Loucy (cell line): ENCODE results near the gene ADRA2A.

Source experiments
- H2AFZ ChIP-seq: fragments of 200-600 bp; sonication (generic); 2 replicates; pipeline ENCODE4 v1.6.0; 2016; ENCODE audit warnings: antibody characterized with exemption, mild to moderate bottlenecking, low read length, moderate library complexity
- H3F3A ChIP-seq: fragments of 200-600 bp; 2 replicates; pipeline ENCODE4 v1.6.0; 2016; ENCODE audit warnings: antibody characterized with exemption, low read depth, mild to moderate bottlenecking
- H3K27me3 ChIP-seq: fragments of 200-600 bp; sonication (generic); 2 replicates; pipeline ENCODE4 v1.6.1; 2014; ENCODE audit warnings: low read length, mild to moderate bottlenecking; ENCODE audit not compliant: insufficient read depth, poor library complexity, severe bottlenecking
- H3K36me3 ChIP-seq: fragments of 200-600 bp; sonication (generic); 2 replicates; pipeline ENCODE4 v1.6.1; 2016; ENCODE audit warnings: low read length; ENCODE audit not compliant: insufficient read depth
- H3K4me1 ChIP-seq: fragments of 200-600 bp; sonication (generic); 2 replicates; pipeline ENCODE4 v1.5.1; 2014; ENCODE audit warnings: low read length, mild to moderate bottlenecking; ENCODE audit not compliant: insufficient read depth, poor library complexity, severe bottlenecking
- H3K4me2 ChIP-seq: fragments of 200-600 bp; sonication (generic); 2 replicates; pipeline ENCODE4 v1.6.0; 2014; ENCODE audit warnings: antibody characterized with exemption, low read length, low read depth, mild to moderate bottlenecking; ENCODE audit not compliant: poor library complexity, severe bottlenecking
- H3K4me3 ChIP-seq: fragments of 200-600 bp; sonication (generic); 2 replicates; pipeline ENCODE4 v1.5.1; 2014; ENCODE audit warnings: low read length, mild to moderate bottlenecking, mixed read lengths; ENCODE audit not compliant: poor library complexity, severe bottlenecking
- H3K79me2 ChIP-seq: fragments of 200-600 bp; sonication (generic); 2 replicates; pipeline ENCODE4 v1.6.1; 2014; ENCODE audit warnings: low read length; ENCODE audit not compliant: insufficient read depth
- H3K9ac ChIP-seq: fragments of 200-600 bp; sonication (generic); 2 replicates; pipeline ENCODE4 v1.6.0; 2014; ENCODE audit warnings: mild to moderate bottlenecking, low read depth, low read length, moderate library complexity; ENCODE audit not compliant: poor library complexity, severe bottlenecking
- H3K9me2 ChIP-seq: fragments of 200-600 bp; sonication (generic); replicated peaks from 2 replicates; pipeline ENCODE4 v1.6.1; 2016; ENCODE audit warnings: low read depth, low read length, mixed read lengths
- H3K9me3 ChIP-seq: fragments of 200-600 bp; sonication (generic); 2 replicates; pipeline ENCODE4 v1.6.1; 2014; ENCODE audit warnings: mild to moderate bottlenecking, antibody characterized with exemption, low read length, low read depth; ENCODE audit not compliant: insufficient read depth
- H4K20me1 ChIP-seq: fragments of 200-600 bp; sonication (generic); 2 replicates; pipeline ENCODE4 v1.6.0; 2014; ENCODE audit warnings: antibody characterized with exemption, low read length, mild to moderate bottlenecking; ENCODE audit not compliant: insufficient read depth, poor library complexity, severe bottlenecking
- EZH2phosphoT487 ChIP-seq: fragments of 200-600 bp; IDR thresholded peaks from 2 replicates; pipeline ENCODE4 v1.6.1; 2018; ENCODE audit warnings: antibody characterized with exemption, mild to moderate bottlenecking, moderate library complexity, borderline replicate concordance
- TF ChIP-seq, protein P1 (sequence below): fragments of 200-600 bp; sonication (generic); conservative IDR thresholded peaks from 2 replicates; pipeline ENCODE4 v1.5.1; 2014; ENCODE audit warnings: mild to moderate bottlenecking, antibody characterized with exemption, low read length

Gene ADRA2A

DNA sequence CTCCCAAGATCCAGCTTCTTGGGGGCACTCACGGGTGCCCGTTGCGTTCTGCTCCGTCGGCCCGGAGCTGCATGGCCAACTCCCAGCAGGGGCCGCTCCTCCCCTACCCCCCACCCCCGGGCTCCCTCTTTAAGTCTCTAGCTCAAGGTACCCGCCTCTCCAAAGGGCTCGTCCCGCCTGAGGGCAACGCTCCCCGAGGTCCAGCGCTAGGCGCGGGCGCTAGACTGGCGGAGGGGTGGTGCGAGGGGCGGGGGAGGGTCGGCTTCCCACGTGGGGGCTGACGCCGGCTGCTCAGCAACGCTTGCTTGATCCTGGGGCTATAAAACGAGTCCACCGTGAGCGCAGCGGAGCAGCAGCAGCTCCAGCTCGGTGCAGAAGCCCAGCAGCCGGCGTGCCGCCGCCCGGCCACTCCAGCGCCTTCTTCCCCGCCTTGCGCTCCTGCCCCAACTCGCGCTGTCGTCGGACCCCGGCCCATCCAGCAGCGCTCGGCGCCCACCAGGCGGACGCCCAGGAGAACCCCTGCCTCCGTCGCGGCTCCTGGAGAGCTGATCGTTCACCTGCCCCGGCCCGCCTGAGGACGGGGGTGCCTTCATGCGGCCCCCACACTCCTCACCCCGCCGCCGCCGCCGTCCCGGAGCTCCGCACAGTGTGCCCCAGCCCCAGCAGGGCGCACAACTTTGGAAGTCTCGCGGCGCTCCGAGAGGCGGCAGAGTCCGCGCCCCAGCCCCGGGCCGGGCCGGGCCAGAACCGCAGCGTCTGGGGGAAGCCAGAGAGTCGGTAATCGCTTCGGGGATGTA, at the start of gene ADRA2A:
Gene ADRA2A, plus strand, starts transcription at position 348 of the 797 bp plus-strand sequence. CDS start 968 bp downstream, outside the sequence.
- TF ChIP-seq, protein P1, sequence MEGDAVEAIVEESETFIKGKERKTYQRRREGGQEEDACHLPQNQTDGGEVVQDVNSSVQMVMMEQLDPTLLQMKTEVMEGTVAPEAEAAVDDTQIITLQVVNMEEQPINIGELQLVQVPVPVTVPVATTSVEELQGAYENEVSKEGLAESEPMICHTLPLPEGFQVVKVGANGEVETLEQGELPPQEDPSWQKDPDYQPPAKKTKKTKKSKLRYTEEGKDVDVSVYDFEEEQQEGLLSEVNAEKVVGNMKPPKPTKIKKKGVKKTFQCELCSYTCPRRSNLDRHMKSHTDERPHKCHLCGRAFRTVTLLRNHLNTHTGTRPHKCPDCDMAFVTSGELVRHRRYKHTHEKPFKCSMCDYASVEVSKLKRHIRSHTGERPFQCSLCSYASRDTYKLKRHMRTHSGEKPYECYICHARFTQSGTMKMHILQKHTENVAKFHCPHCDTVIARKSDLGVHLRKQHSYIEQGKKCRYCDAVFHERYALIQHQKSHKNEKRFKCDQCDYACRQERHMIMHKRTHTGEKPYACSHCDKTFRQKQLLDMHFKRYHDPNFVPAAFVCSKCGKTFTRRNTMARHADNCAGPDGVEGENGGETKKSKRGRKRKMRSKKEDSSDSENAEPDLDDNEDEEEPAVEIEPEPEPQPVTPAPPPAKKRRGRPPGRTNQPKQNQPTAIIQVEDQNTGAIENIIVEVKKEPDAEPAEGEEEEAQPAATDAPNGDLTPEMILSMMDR: no peak
- TF ChIP-seq EZH2phosphoT487: no peak
- Histone ChIP-seq H3K36me3 (no peaks in the 10 kb centered on the region), H3F3A (no peaks in the 10 kb centered on the region), H3K4me2 (no peak within 1 kb of the TSS), H3K9me2 (no peaks in the 10 kb centered on the region), H3K79me2 (no peaks in the 10 kb centered on the region), H3K9me3 (no peaks in the 10 kb centered on the region), H3K9ac (no peak within 1 kb of the TSS), H4K20me1 (no peaks in the 10 kb centered on the region), H3K27me3 (no peaks in the 10 kb centered on the region), H3K4me3 (no peak within 1 kb of the TSS), H3K4me1 (no peaks in the 10 kb centered on the region), H2AFZ (no peak within 1 kb of the TSS)

DNA sequence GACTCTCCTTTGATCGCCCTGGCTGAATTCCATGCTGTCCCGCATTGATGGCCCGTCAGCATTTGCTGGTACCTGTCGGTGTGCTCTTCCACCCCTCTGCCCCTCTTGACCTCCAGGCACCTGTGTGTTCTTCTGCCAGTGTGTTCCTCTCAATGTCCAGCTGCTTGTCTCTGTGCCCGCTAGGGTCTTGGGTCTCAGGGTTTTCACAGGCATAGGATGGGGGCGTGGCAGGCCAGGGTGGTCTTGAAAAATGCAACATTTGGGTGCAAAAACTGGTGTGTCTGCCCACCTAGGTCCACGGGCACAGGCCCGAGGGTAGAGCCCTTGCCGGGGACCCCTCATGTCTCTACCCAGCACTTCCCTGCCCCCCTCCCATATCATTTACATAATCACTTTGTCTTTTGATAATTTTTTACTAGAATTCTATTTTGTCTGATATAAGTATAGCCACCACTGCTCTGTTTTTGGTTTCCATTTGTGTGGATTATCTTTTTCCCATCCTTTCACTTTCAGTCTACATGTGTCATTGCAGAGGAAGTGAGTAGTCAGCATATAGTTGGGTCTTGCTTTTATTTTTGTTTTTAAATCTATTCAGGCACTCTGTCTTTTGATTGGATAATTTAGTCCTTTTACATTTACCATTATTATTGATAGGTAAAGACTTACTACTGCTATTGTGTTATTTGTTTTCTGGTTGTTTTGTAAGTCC, 46.6 kb upstream of the ADRA2A start:
- TF ChIP-seq EZH2phosphoT487: no peak
- TF ChIP-seq, protein P1: no peak
- Histone ChIP-seq H3K4me3 (no peak overlapping the region), H3F3A (no peaks in the 10 kb centered on the region), H3K4me2 (no peak overlapping the region), H3K9me3 (no peaks in the 10 kb centered on the region), H3K9ac (no peak overlapping the region), H3K4me1 (no peaks in the 10 kb centered on the region), H3K79me2 (no peaks in the 10 kb centered on the region), H3K27me3 (no peaks in the 10 kb centered on the region), H4K20me1 (no peaks in the 10 kb centered on the region), H3K9me2 (no peaks in the 10 kb centered on the region), H3K36me3 (no peaks in the 10 kb centered on the region), H2AFZ (no peak overlapping the region)

DNA sequence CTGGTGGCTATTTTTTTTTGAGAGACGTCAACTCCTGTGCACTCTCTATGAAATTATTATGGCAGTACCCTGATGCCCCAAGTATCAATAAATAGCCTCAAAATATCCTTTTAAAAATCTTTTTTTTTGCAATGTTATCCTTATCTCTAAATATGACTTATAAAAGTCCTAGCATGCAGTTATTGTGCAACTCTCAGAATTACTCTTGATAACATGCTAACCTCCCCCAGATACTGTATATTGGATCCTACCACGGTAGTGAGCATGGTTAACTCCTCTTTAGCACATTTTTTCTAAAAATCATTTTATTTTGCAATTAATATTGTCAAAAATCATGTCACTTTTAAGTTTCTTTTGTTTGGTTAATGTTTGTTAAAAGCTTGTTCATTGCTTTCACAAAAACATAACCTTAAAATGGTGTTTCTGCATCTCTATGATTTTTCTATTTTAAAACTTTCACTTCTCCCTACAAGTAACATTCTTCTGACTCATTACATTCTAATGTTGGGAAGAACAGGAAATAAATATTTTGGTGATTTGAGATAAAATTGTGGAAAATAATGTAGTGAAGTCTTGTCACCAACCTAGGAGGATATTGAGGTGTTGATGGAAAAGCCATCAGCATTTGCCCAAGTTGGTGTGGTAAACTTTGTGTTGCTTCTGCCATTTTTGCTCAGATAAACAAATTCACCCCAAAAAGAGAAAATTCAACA, 42.1 kb upstream of the ADRA2A start:
- H2AFZ ChIP-seq: no peak overlapping the region
- no peaks in the 10 kb centered on the region for H3K4me1 ChIP-seq
- no peak for TF ChIP-seq EZH2phosphoT487
- TF ChIP-seq, protein P1: no peak
- no peaks in the 10 kb centered on the region for H3K36me3 ChIP-seq
- no peak overlapping the region for H3K4me2 ChIP-seq
- H4K20me1 ChIP-seq: no peaks in the 10 kb centered on the region
- H3K4me3 ChIP-seq: no peak overlapping the region
- no peaks in the 10 kb centered on the region for H3K27me3 ChIP-seq
- peaks cover 12% of the 10 kb centered on the region; the same call in 1 of the 2 replicates for H3K9me3 ChIP-seq
- no peak overlapping the region for H3K9ac ChIP-seq
- no peaks in the 10 kb centered on the region for H3K9me2 ChIP-seq
- no peaks in the 10 kb centered on the region for H3K79me2 ChIP-seq
- no peaks in the 10 kb centered on the region for H3F3A ChIP-seq
